ENCODE measurements around the gene FBRS.
"Not testable (repeated sequence)": the region's sequence is repeated elsewhere in the genome, so short reads cannot be mapped to it uniquely, and the experiment has no call there.

The FBRS gene

GRCh38 chr16:30665830-30666190, 7.6 kb downstream of the FBRS start:
- DNase-seq, result no peak

- DNase-seq, result no peak
These were observed 8.4 kb downstream of the FBRS start for GRCh38 chr16:30666681-30667080.

GRCh38 chr16:30667361-30667905, 9.2 kb downstream of the FBRS start:
- DNase-seq, result no peak

GRCh38 chr16:30668393-30668792, 10.2 kb downstream of the FBRS start:
- no peak for DNase-seq

DNA sequence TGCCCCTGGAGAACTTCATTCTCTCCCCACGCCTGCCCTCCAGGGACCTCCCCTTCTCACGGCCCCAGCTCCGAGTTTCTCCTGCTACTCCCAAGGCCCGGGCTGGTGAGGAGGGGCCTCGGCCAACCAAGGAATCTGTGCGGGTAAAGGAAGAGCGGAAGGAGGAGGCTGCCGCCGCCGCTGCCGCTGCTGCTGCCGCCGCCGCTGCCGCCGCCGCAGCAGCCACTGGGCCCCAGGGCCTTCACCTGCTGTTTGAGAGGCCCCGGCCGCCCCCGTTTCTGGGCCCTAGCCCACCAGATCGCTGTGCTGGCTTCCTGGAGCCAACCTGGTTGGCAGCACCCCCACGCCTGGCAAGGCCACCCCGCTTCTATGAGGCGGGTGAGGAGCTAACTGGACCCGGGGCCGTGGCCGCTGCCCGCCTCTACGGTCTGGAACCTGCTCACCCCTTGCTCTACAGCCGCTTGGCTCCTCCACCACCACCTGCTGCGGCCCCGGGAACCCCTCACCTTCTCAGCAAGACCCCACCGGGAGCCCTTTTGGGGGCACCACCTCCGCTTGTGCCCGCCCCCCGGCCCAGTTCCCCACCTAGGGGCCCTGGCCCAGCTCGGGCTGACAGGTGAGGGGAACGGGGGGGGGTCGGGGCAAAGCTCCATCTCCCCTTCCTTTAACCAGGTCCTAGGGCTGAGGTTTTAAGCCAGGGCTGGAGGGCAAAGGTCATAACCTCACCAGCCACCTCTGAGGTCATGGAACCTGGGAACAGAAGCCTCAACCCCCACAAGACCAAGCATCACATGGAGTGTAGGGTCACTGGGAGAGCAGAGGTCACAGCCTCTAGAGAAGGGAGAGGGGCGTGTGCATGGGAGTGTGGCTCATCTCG, 11.0 kb downstream of the FBRS start:
- no peak for DNase-seq

- no peak for DNase-seq
These were observed 11.9 kb downstream of the FBRS start for GRCh38 chr16:30669903-30670824.

GRCh38 chr16:30675143-30675542, 16.9 kb downstream of the FBRS start:
- DNase-seq, result no peak

DNA sequence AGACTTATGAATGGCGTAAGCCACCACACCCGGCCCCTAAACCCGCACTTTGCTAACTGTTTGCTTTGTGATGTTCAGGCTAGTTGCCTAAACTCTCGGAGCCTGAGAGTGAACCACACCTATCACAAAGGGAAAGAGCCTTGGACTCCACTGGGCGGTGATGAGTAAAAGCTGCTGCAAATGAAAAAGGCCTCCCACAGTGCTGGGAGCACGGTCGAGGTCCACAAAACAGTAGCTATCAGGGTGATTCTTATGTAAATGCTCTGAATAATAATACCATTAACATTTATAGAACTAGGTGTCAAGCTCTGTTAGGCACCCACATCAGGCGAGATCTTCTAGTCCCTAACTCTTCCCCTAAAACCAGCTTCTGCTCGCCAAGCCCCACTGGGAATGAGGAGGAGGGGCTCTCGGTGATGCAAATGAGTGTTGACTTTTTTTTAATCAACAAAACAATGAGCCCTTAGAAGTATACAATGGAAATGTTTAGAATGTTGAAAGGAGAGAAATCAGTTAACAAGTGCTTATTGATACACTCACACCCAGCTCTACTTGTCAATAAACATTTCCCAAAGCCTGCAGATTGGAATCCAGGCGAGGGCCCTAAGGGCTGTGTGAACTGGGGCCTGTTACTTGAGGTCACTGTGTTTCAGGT, 19.8 kb downstream of the FBRS start:
- no peak for DNase-seq

GRCh38 chr16:30678586-30678970, 20.3 kb downstream of the FBRS start:
- no peak for DNase-seq

- DNase-seq, result no peak
These were observed 22.1 kb downstream of the FBRS start for GRCh38 chr16:30680326-30680725.

- no peak for DNase-seq
These were observed 30.5 kb downstream of the FBRS start for GRCh38 chr16:30688701-30689100.

GRCh38 chr16:30691907-30692306, 33.7 kb downstream of the FBRS start:
- DNase-seq, result no peak

DNA sequence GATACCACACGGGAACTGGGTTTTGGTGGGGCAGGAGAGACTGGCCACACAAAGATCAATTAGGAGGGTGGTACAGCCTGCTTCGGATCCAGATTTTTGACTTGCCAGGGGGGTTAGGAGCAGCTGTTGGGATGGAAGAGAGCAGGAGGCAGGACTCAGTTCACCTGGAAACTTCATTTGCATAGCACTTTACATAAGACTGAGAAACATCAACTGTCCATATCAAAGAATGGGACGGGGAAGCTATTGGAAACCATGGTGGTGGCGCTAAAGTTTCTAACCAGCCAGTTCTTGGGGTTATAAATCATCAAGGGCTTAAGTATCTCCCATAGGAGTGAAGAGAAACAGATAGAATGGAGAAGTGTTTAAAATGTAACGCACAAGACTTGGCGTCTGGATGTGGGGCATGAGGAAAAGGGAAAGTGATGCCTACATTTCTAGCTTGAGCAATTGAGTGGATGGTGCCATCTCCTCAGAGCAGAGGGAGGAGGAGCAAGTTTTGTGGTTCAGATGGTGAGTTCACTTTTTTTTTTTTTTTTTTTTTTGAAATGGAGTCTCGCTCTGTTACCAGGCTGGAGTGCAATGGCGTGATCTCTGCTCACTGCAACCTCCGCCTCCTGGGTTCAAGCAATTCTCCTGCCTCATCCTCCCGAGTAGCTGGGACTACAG, 34.3 kb downstream of the FBRS start:
- DNase-seq, result no peak

- no peak for DNase-seq
These were observed 36.9 kb downstream of the FBRS start for GRCh38 chr16:30694926-30695693.

GRCh38 chr16:30696646-30697045, 38.4 kb downstream of the FBRS start:
- DNase-seq, result not testable (repeated sequence)

GRCh38 chr16:30697264-30698138, 39.3 kb downstream of the FBRS start:
- peak; percentile 97 for DNase-seq

GRCh38 chr16:30698139-30698815, 40.0 kb downstream of the FBRS start:
- DNase-seq, result peak; percentile 90

DNA sequence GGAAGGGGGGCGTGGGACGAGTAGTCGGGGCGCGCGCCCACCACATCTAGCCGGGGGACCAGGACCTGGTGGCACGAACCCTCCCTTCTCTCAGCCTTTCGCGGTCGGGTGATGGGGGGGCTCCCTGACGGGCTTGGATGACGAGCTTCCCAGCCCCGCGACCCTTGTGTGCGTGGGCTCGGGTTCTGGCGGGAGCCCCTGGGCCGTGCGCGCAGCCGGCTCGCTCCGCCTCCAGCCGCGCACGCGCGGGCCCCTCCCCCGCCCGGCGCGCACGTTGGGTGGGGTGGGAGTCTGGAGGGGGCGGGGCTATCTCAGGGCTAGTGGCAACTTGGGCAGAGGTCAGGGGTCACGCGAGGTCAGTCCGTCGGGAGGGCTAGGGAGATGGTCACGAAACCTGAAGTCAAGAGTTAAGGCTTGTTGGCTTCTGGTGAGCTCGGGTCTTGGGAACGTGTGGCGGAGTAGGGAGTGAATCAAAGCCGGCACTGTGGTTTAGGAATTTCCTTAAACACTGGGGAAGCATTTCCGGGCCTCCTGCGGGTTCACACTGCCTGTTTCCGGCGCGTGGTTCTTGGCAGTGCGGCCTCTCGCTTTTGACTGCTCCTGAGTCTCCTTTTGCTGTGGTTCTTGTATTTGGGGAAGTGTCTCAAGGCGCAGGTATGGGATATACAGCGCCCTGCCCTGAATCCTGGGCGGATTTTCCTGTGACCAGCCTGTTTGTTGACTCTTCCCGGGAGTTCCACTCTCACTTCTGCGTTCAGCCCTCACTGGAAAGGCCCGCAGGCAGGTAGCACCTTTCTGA, 40.8 kb downstream of the FBRS start, which contains the start of gene SRCAP:
SRCAP (plus strand) TSS at position 356 of the 799 bp plus-strand sequence. CDS start 1,654 bp downstream, outside the sequence.
- DNase-seq, result peak; percentile 67

- no peak for DNase-seq
These were observed 41.4 kb downstream of the FBRS start for GRCh38 chr16:30699615-30700099.
